GM21515 (cell line): ENCODE measurements around the gene TMEM138.

Experiments
- ATAC-seq: cut with Tn5 transposase; IDR thresholded peaks from one replicate; pipeline ENCODE4 v1.9.1; 2021; ENCODE audit not compliant: unreplicated experiment

TMEM138 gene

GRCh38 chr11:61404641-61405040 lies 42.5 kb downstream of the TMEM138 start:
- ATAC-seq = no peak

GRCh38 chr11:61406067-61406466 lies 43.9 kb downstream of the TMEM138 start:
- ATAC-seq = no peak

- ATAC-seq = no peak
Observed at GRCh38 chr11:61406991-61407728, 45.0 kb downstream of the TMEM138 start.

- no peak for ATAC-seq
Observed at GRCh38 chr11:61411589-61411988, 49.4 kb downstream of the TMEM138 start.

GRCh38 chr11:61413496-61413895 lies 51.3 kb downstream of the TMEM138 start:
- ATAC-seq = no peak

GRCh38 chr11:61414547-61414946 lies 52.4 kb downstream of the TMEM138 start:
- ATAC-seq = no peak

- ATAC-seq = no peak
Observed at GRCh38 chr11:61415381-61415780, 53.2 kb downstream of the TMEM138 start.

DNA sequence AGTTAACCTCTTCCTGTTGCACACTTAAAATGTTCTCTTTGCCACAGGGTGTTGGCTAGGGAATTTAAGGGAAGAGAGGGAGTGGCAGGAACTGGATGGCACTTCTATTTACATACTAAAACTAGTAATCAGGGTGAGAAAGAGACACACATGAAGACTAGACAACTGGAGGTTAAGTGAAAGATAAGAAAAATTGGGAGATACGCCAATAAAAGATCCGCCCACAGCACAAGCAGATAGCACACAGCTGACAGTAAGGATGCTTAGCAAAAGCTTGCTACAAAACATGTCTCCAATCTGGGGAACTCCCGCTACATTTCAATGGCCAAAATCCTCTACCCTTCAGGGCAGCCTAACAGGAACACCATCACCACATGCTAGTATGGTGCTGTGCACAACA lies 54.8 kb downstream of the TMEM138 start:
- ATAC-seq = no peak

- no peak for ATAC-seq
Observed at GRCh38 chr11:61417670-61418069, 55.5 kb downstream of the TMEM138 start.

GRCh38 chr11:61418136-61418535 lies 56.0 kb downstream of the TMEM138 start:
- no peak for ATAC-seq
